Smooth muscle cell (in vitro differentiated cells): ENCODE measurements around the gene SLC4A4. TPM values are rescaled to one million over a fixed set of nuclear protein-coding genes. Genes with fewer than 3 reads are reported as not detected.

Experiments
- DNase-seq: peaks from one replicate; lab custom pipeline; 2025; ENCODE audit not compliant: unreplicated experiment; lab: John Stamatoyannopoulos, UW
- H2AFZ ChIP-seq: fragments of 200-600 bp; sonication (generic); 2 replicates; pipeline ENCODE4 v1.6.0; 2016; ENCODE audit warnings: antibody characterized with exemption, low read depth, mild to moderate bottlenecking
- H3F3A ChIP-seq: fragments of 200-600 bp; sonication (generic); 2 replicates; pipeline ENCODE4 v1.6.0; 2017; ENCODE audit warnings: antibody characterized with exemption, low read depth
- H3K27ac ChIP-seq: fragments of 200-600 bp; sonication (generic); 2 replicates; pipeline ENCODE4 v1.5.1; 2016; ENCODE audit warnings: low read depth, mild to moderate bottlenecking
- H3K27me3 ChIP-seq: fragments of 200-600 bp; sonication (generic); 2 replicates; pipeline ENCODE4 v1.6.1; 2016; ENCODE audit warnings: low read depth, mild to moderate bottlenecking
- H3K36me3 ChIP-seq: fragments of 200-600 bp; sonication (generic); 2 replicates; pipeline ENCODE4 v1.5.1; 2016; ENCODE audit warnings: low read depth
- H3K4me1 ChIP-seq: fragments of 200-600 bp; sonication (generic); 2 replicates; pipeline ENCODE4 v1.5.1; 2016; ENCODE audit warnings: low read depth
- H3K4me2 ChIP-seq: fragments of 200-600 bp; sonication (generic); 2 replicates; pipeline ENCODE4 v1.6.0; 2016; ENCODE audit warnings: mild to moderate bottlenecking
- H3K4me3 ChIP-seq: fragments of 200-600 bp; sonication (generic); 2 replicates; pipeline ENCODE4 v1.5.1; 2016; ENCODE audit warnings: mild to moderate bottlenecking
- H3K79me2 ChIP-seq: fragments of 200-600 bp; sonication (generic); 2 replicates; pipeline ENCODE4 v1.6.0; 2016; ENCODE audit warnings: low read depth, mild to moderate bottlenecking
- H3K9ac ChIP-seq: fragments of 200-600 bp; sonication (generic); 2 replicates; pipeline ENCODE4 v1.6.0; 2016; ENCODE audit warnings: low read depth
- H3K9me3 ChIP-seq: fragments of 200-600 bp; sonication (generic); replicated peaks from 2 replicates; pipeline ENCODE4 v1.5.1; 2016; ENCODE audit warnings: low read depth
- H4K20me1 ChIP-seq: fragments of 200-600 bp; sonication (generic); 2 replicates; pipeline ENCODE4 v1.6.0; 2016; ENCODE audit warnings: low read depth
- CTCF ChIP-seq: fragments of 200-600 bp; sonication (generic); IDR thresholded peaks from 2 replicates; pipeline ENCODE4 v1.5.1; 2017; ENCODE audit warnings: borderline replicate concordance, mild to moderate bottlenecking, antibody characterized with exemption; ENCODE audit not compliant: insufficient read depth, poor library complexity, severe bottlenecking
- WGBS: methylation state at CpG from one replicate; pipeline ENCODE4 v1.1.7; 2016; ENCODE audit warnings: low lambda C conversion rate; 5-methylcytosine and 5-hydroxymethylcytosine counted together
- polyA plus RNA-seq: library from polyadenylated mRNA; unstranded; fragments of >200 nt; fragmentation: Nextera tagmentation; extraction: Ambion mirVana; gene quantifications from 2 replicates; pipeline ENCODE4 v1.2.1, GENCODE V29; 2016
- total RNA-seq: library from RNA; depleted of rRNA; stranded (reverse); fragments of >200 nt; gene quantifications from 2 replicates; pipeline ENCODE4 v1.2.3, GENCODE V29; 2014

Gene SLC4A4
- total and polyA plus RNA-seq, 2 experiments from 2014 or later = 1.2 to 4.1 TPM

- no peaks in the 10 kb centered on the region for H3K9me3 ChIP-seq
- H2AFZ ChIP-seq = no peak overlapping the region
- H3K27ac ChIP-seq = no peak overlapping the region
- no peak for TF ChIP-seq CTCF
- no peak overlapping the region for H3K9ac ChIP-seq
- no peak overlapping the region for H3K4me2 ChIP-seq
- H3K4me3 ChIP-seq = no peak overlapping the region
- H4K20me1 ChIP-seq = no peaks in the 10 kb centered on the region
- WGBS = 84% methylated on average over 4 of the region's 4 CpGs
- DNase-seq = no peak
- H3K27me3 ChIP-seq = no peaks in the 10 kb centered on the region
- H3K36me3 ChIP-seq = no peaks in the 10 kb centered on the region
- no peaks in the 10 kb centered on the region for H3K4me1 ChIP-seq
- no peaks in the 10 kb centered on the region for H3F3A ChIP-seq
- no peaks in the 10 kb centered on the region for H3K79me2 ChIP-seq
These were observed 247.4 kb downstream of the SLC4A4 start for GRCh38 chr4:71586087-71586763.

- 92% methylated on average over 1 of the region's 1 CpG for WGBS
- DNase-seq = no peak
- TF ChIP-seq CTCF = no peak
These were observed 249.2 kb downstream of the SLC4A4 start for GRCh38 chr4:71587995-71588394.

GRCh38 chr4:71592793-71593192 lies 254.0 kb downstream of the SLC4A4 start:
- H4K20me1 ChIP-seq = no peaks in the 10 kb centered on the region
- DNase-seq = no peak
- H3K4me1 ChIP-seq = no peaks in the 10 kb centered on the region
- no peaks in the 10 kb centered on the region for H3F3A ChIP-seq
- no peaks in the 10 kb centered on the region for H3K79me2 ChIP-seq
- H3K9me3 ChIP-seq = no peaks in the 10 kb centered on the region
- H3K27me3 ChIP-seq = no peaks in the 10 kb centered on the region
- H2AFZ ChIP-seq = no peak overlapping the region
- H3K27ac ChIP-seq = no peak overlapping the region
- H3K36me3 ChIP-seq = no peaks in the 10 kb centered on the region
- no peak for TF ChIP-seq CTCF
- H3K9ac ChIP-seq = no peak overlapping the region
- WGBS = 39% methylated on average over 1 of the region's 1 CpG
- no peak overlapping the region for H3K4me3 ChIP-seq
- H3K4me2 ChIP-seq = no peak overlapping the region

More at GRCh38 chr4:71587995-71588394, 249.2 kb downstream of the SLC4A4 start:
- no peaks in the 10 kb centered on the region for H3K36me3 ChIP-seq
- no peak overlapping the region for H3K4me2 ChIP-seq
- H3K79me2 ChIP-seq = no peaks in the 10 kb centered on the region
- no peaks in the 10 kb centered on the region for H3K27me3 ChIP-seq
- no peak overlapping the region for H3K27ac ChIP-seq
- H4K20me1 ChIP-seq = no peaks in the 10 kb centered on the region
- H3K4me3 ChIP-seq = no peak overlapping the region
- H3F3A ChIP-seq = no peaks in the 10 kb centered on the region
- H2AFZ ChIP-seq = no peak overlapping the region
- no peak overlapping the region for H3K9ac ChIP-seq
- H3K9me3 ChIP-seq = no peaks in the 10 kb centered on the region
- H3K4me1 ChIP-seq = no peaks in the 10 kb centered on the region

GRCh38 chr4:71593311-71593710 lies 254.5 kb downstream of the SLC4A4 start:
- Histone ChIP-seq H3K4me2 (no peak overlapping the region), H4K20me1 (no peaks in the 10 kb centered on the region), H3K9ac (no peak overlapping the region), H3K4me3 (no peak overlapping the region), H3K27ac (no peak overlapping the region), H3K4me1 (no peaks in the 10 kb centered on the region), H2AFZ (no peak overlapping the region), H3K9me3 (no peaks in the 10 kb centered on the region), H3K36me3 (no peaks in the 10 kb centered on the region), H3F3A (no peaks in the 10 kb centered on the region), H3K27me3 (no peaks in the 10 kb centered on the region), H3K79me2 (no peaks in the 10 kb centered on the region)
- DNase-seq = no peak
- no peak for TF ChIP-seq CTCF
